Thyroid gland (tissue), 4 donors: ENCODE data around the gene PRSS12.

Source experiments
- CTCF ChIP-seq, 6 experiments: fragments of 200-600 bp in 3 of 6; fragments of 450-650 bp in 3 of 6; sonication (generic) in 3 of 6; IDR thresholded peaks; one replicate each; pipeline ENCODE4 v1.5.1; 2016 to 2019; ENCODE audit warnings: antibody characterized with exemption in 6 of 6, mild to moderate bottlenecking in 2 of 6, inconsistent platforms in 1 of 6, moderate library complexity in 1 of 6
- POLR2A ChIP-seq, 2 donors: fragments of 450-650 bp; IDR thresholded peaks; one replicate each; pipeline ENCODE4 v1.6.1; 2017; ENCODE audit warnings: antibody characterized with exemption in 2 of 2, mild to moderate bottlenecking in 2 of 2, moderate library complexity in 1 of 2

- TF ChIP-seq CTCF (IDR thresholded peaks at IDR 0.05): no peak
- no peak for TF ChIP-seq POLR2A (IDR thresholded peaks at IDR 0.05)
Measured at GRCh38 chr4:118276580-118276979, 76.2 kb downstream of the PRSS12 start.
